HepG2 (cell line): ENCODE data around the gene SAMD4A. TPM values are rescaled to one million over a fixed set of nuclear protein-coding genes. Genes with fewer than 3 reads are reported as not detected.

Experiments
- ATAC-seq: fragments of 200-7000 bp; cut with Tn5 transposase; 3 replicates; pipeline ENCODE4 v1.9.1; 2020; ENCODE audit warnings: mild to moderate bottlenecking, moderate library complexity
- BruUV-seq: library from RNA; stranded (reverse); fragments of 400-500 nt; replicated peaks from 2 replicates; lab custom pipeline; 2021; lab: Mats Ljungman, UMichigan
- CTCF ChIA-PET: fragments of 300-600 bp; formaldehyde crosslinking; extraction: SDS; loops from one replicate; lab custom pipeline; 2021; ENCODE audit warnings: low total read pairs, inconsistent platforms, low intra/inter-chr PET ratio; lab: Yijun Ruan, JAX
- POLR2A ChIA-PET: fragments of 350-600 bp; sonication (Branson Sonifier 250); formaldehyde crosslinking; loops from one replicate; lab custom pipeline; 2020; ENCODE audit warnings: antibody characterized with exemption, inconsistent platforms; lab: Yijun Ruan, JAX
- DNase-seq: peaks from one replicate; pipeline ENCODE4 v3.0.0-alpha.2; 2015; ENCODE audit warnings: low spot score
- FAIRE-seq: peaks from 3 replicates; lab custom pipeline; 2011; peaks lifted over from hg19 to GRCh38; lab: Jason Lieb, UNC
- H2AFZ ChIP-seq: one replicate; pipeline ENCODE4 v1.6.1; 2011; ENCODE audit warnings: low read length, inconsistent platforms
- H3K27ac ChIP-seq: fragments of 300-600 bp; 3 replicates; pipeline ENCODE4 v1.8.0; 2011; ENCODE audit warnings: mixed run types, mild to moderate bottlenecking, mixed read lengths, low read length, inconsistent platforms; ENCODE audit not compliant: insufficient read depth; ENCODE audit errors: extremely low read length
- H3K27me3 ChIP-seq, 2 experiments: fragments of 200-600 bp in 1 of 2; 2 replicates in 1 of 2; 3 replicates in 1 of 2; pipeline versions ENCODE4 v1.6.0 to v1.8.0; 2011; ENCODE audit warnings: low read length in 2 of 2, mild to moderate bottlenecking in 2 of 2, moderate library complexity in 2 of 2, inconsistent platforms in 1 of 2; ENCODE audit not compliant: insufficient read depth in 2 of 2, control insufficient read depth in 1 of 2
- H3K36me3 ChIP-seq, 2 experiments: fragments of 200-600 bp in 1 of 2; replicated peaks in 1 of 2; 2 replicates in 1 of 2; 3 replicates in 1 of 2; pipeline versions ENCODE4 v1.5.1 to v1.8.0; 2011; ENCODE audit warnings: low read length in 2 of 2, inconsistent platforms in 1 of 2; ENCODE audit not compliant: insufficient read depth in 2 of 2, control insufficient read depth in 1 of 2
- H3K4me1 ChIP-seq: 2 replicates; pipeline ENCODE4 v1.5.1; 2012; ENCODE audit warnings: low read length, inconsistent platforms; ENCODE audit not compliant: insufficient read depth
- H3K4me2 ChIP-seq: 2 replicates; pipeline ENCODE4 v1.6.0; 2011; ENCODE audit warnings: low read depth, low read length, inconsistent platforms
- H3K4me3 ChIP-seq, 3 experiments: fragments of 200-600 bp in 1 of 3; sonication (generic), shearing (Covaris generic) in 1 of 3; replicated peaks in 1 of 3; 2 replicates each; pipeline ENCODE4 v1.5.1; 2011 to 2016; ENCODE audit warnings: low read length in 3 of 3, inconsistent platforms in 2 of 3, low read depth in 2 of 3, mild to moderate bottlenecking in 2 of 3, control low read depth in 1 of 3, mixed read lengths in 1 of 3; ENCODE audit not compliant: insufficient read depth in 1 of 3
- H3K79me2 ChIP-seq: one replicate; pipeline ENCODE4 v1.6.1; 2011; ENCODE audit warnings: low read length, inconsistent platforms; ENCODE audit not compliant: insufficient read depth
- H3K9ac ChIP-seq: 2 replicates; pipeline ENCODE4 v1.6.0; 2011; ENCODE audit warnings: mild to moderate bottlenecking, low read depth, low read length, inconsistent platforms; ENCODE audit not compliant: insufficient read depth
- H3K9me3 ChIP-seq: 2 replicates; pipeline ENCODE4 v1.5.1; 2012; ENCODE audit warnings: mild to moderate bottlenecking, low read length
- H4K20me1 ChIP-seq: 2 replicates; pipeline ENCODE4 v1.6.0; 2011; ENCODE audit warnings: inconsistent platforms, mild to moderate bottlenecking, low read length, moderate library complexity; ENCODE audit not compliant: insufficient read depth
- MATR3 ChIP-seq: sonication (generic); formaldehyde crosslinking; IDR thresholded peaks from 2 replicates; pipeline ENCODE4 v1.4.0; 2020; ENCODE audit warnings: missing genetic modification reagents
- MXI1 ChIP-seq: IDR thresholded peaks from 3 replicates; pipeline ENCODE4 v1.6.1; 2012; ENCODE audit warnings: low read depth, low read length, inconsistent platforms, borderline replicate concordance
- NFKB2 ChIP-seq: sonication (generic); formaldehyde crosslinking; IDR thresholded peaks from 2 replicates; pipeline ENCODE4 v1.4.0; 2020; ENCODE audit warnings: missing genetic modification reagents, borderline replicate concordance
- RFX3 ChIP-seq: IDR thresholded peaks from 2 replicates; pipeline ENCODE4 v1.6.1; 2016; ENCODE audit warnings: missing biosample characterization, missing genetic modification reagents
- RNF2 ChIP-seq: fragments of 450-650 bp; conservative IDR thresholded peaks from 2 replicates; pipeline ENCODE4 v1.6.1; 2016; ENCODE audit warnings: low read depth
- SIN3B ChIP-seq: fragments of 150-350 bp; IDR thresholded peaks from 2 replicates; pipeline ENCODE4 v1.6.1; 2014; ENCODE audit warnings: low read length
- SPEN ChIP-seq: sonication (generic); formaldehyde crosslinking; IDR thresholded peaks from 2 replicates; pipeline ENCODE4 v1.5.1; 2020; ENCODE audit warnings: low read depth, mild to moderate bottlenecking, missing genetic modification reagents
- TBX2 ChIP-seq: sonication (generic); formaldehyde crosslinking; IDR thresholded peaks from 2 replicates; pipeline ENCODE4 v1.5.0; 2020; ENCODE audit warnings: missing genetic modification reagents, mild to moderate bottlenecking, borderline replicate concordance
- YY1 ChIP-seq: IDR thresholded peaks from 2 replicates; pipeline ENCODE4 v1.6.1; 2011; ENCODE audit warnings: low read length, low read depth, moderate library complexity, mild to moderate bottlenecking; ENCODE audit not compliant: insufficient read depth, insufficient replicate concordance
- ZBTB21 ChIP-seq: sonication (generic); formaldehyde crosslinking; IDR thresholded peaks from 2 replicates; pipeline ENCODE4 v1.4.0; 2020; ENCODE audit warnings: missing genetic modification reagents
- ZFP36 ChIP-seq: fragments of 150-350 bp; IDR thresholded peaks from 2 replicates; pipeline ENCODE4 v1.6.1; 2018; ENCODE audit warnings: borderline replicate concordance, low read length, low read depth; ENCODE audit not compliant: partially characterized antibody
- ZFX ChIP-seq: sonication (generic); formaldehyde crosslinking; IDR thresholded peaks from 2 replicates; pipeline ENCODE4 v1.4.0; 2020; ENCODE audit warnings: mild to moderate bottlenecking, low read depth, missing genetic modification reagents, moderate library complexity
- ZKSCAN8 ChIP-seq: IDR thresholded peaks from 2 replicates; pipeline ENCODE4 v1.6.1; 2016; ENCODE audit warnings: borderline replicate concordance, missing genetic modification reagents, missing compliant biosample characterization
- ZNF468 ChIP-seq: sonication (generic); formaldehyde crosslinking; IDR thresholded peaks from 2 replicates; pipeline ENCODE4 v1.8.0; 2022; ENCODE audit warnings: mild to moderate bottlenecking, moderate library complexity, missing genetic modification reagents
- ZNF562 ChIP-seq: sonication (generic); formaldehyde crosslinking; IDR thresholded peaks from 2 replicates; pipeline ENCODE4 v1.8.0; 2022; ENCODE audit warnings: missing genetic modification reagents, borderline replicate concordance
- ZNF777 ChIP-seq: sonication (generic); formaldehyde crosslinking; IDR thresholded peaks from 2 replicates; pipeline ENCODE4 v1.4.0; 2020; ENCODE audit warnings: missing genetic modification reagents
- WGBS: methylation state at CpG from one replicate; pipeline ENCODE4 v1.1.6; 2017; ENCODE audit warnings: low lambda C conversion rate; 5-methylcytosine and 5-hydroxymethylcytosine counted together
- in situ Hi-C: cut with HindIII; loops from 2 replicates; pipeline ENCODE4 v1.10.0; 2017; ENCODE audit warnings: low pct_unique_long_range_greater_than_20kb; ENCODE audit not compliant: extremely low pct_ligation_motif_present
- intact Hi-C: fragments of 100-400 bp; cut with micrococcal nuclease; formaldehyde crosslinking; loops from one replicate; pipeline ENCODE4 v1.10.0; 2022; ENCODE audit not compliant: unreplicated experiment
- polyA plus RNA-seq, 8 experiments: library from polyadenylated mRNA; depleted of rRNA in 3 of 8; stranded (reverse) in 7 of 8; unstranded in 1 of 8; fragments of >200 nt; fragmentation: Illumina TruSeq in 4 of 8; extraction: Trizol in 4 of 8; gene quantifications; 2 replicates each; pipeline versions ENCODE4 v1.2.1 to v1.2.3, GENCODE V29; 2011 to 2016; ENCODE audit warnings: low read depth in 4 of 8, missing spikeins in 1 of 8, mixed read lengths in 1 of 8; ENCODE audit not compliant: insufficient read depth in 1 of 8
- total RNA-seq, 5 experiments: library from RNA; depleted of rRNA; stranded (reverse); fragments of >200 nt; fragmentation: Illumina TruSeq; extraction: Trizol; gene quantifications; 2 replicates each; pipeline ENCODE4 v1.2.3, GENCODE V29; 2016; ENCODE audit warnings: low read depth in 1 of 5
- TF ChIP-seq, protein P1 (sequence below): sonication (generic); formaldehyde crosslinking; IDR thresholded peaks from 2 replicates; pipeline ENCODE4 v1.5.0; 2020; ENCODE audit warnings: missing genetic modification reagents, mild to moderate bottlenecking, borderline replicate concordance
- TF ChIP-seq, protein P2 (sequence below): sonication (generic); formaldehyde crosslinking; conservative IDR thresholded peaks from 2 replicates; pipeline ENCODE4 v1.8.0; 2022; ENCODE audit warnings: mild to moderate bottlenecking, moderate library complexity, missing genetic modification reagents
- TF ChIP-seq, protein P3 (sequence below): sonication (generic); formaldehyde crosslinking; IDR thresholded peaks from 2 replicates; pipeline ENCODE4 v1.8.0; 2023; ENCODE audit warnings: mild to moderate bottlenecking, missing genetic modification reagents
- TF ChIP-seq, protein P4 (sequence below): sonication (generic); formaldehyde crosslinking; IDR thresholded peaks from 2 replicates; pipeline ENCODE4 v1.4.0; 2020; ENCODE audit warnings: missing genetic modification reagents

Gene SAMD4A
- total and polyA plus RNA-seq, 2 of the 13 experiments (the other 11 are each of a cell fraction or from before 2014, with no cell fraction given): 11.8 to 13.0 TPM

- TF ChIP-seq, protein P1, sequence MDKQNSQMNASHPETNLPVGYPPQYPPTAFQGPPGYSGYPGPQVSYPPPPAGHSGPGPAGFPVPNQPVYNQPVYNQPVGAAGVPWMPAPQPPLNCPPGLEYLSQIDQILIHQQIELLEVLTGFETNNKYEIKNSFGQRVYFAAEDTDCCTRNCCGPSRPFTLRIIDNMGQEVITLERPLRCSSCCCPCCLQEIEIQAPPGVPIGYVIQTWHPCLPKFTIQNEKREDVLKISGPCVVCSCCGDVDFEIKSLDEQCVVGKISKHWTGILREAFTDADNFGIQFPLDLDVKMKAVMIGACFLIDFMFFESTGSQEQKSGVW (CRISPR knock-in tag): no peak
- TF ChIP-seq RNF2: no peak
These were observed 230.0 kb downstream of the SAMD4A start (continued) for GRCh38 chr14:54796961-54797360.

- H3K27me3 ChIP-seq: no peaks in the 10 kb centered on the region; a peak in 1 of 5 replicates
- H3K9me3 ChIP-seq: peaks cover 9% of the 10 kb centered on the region; the same call in 1 of the 2 replicates
- POLR2A ChIA-PET: no interaction called here
- no peaks in the 10 kb centered on the region for H3K79me2 ChIP-seq
- H3K36me3 ChIP-seq: no peaks in the 10 kb centered on the region
- in situ Hi-C loops (no loop called here), intact Hi-C loops (no loop called here)
- DNase-seq: no peak
- ATAC-seq: peak; percentile 46
- H3K4me3 ChIP-seq: no peak overlapping the region
- 55% methylated on average over 6 of the region's 6 CpGs for WGBS
- H3K4me1 ChIP-seq: peaks cover 14% of the 10 kb centered on the region
- H3K4me2 ChIP-seq: no peak overlapping the region
- BruUV-seq: no TSS peak
- no peak overlapping the region for H3K27ac ChIP-seq
- H4K20me1 ChIP-seq: no peaks in the 10 kb centered on the region
- H3K9ac ChIP-seq: no peak overlapping the region
- CTCF ChIA-PET: no interaction called here
- H2AFZ ChIP-seq: no peak overlapping the region
- FAIRE-seq: no peak
- TF ChIP-seq, protein P2, sequence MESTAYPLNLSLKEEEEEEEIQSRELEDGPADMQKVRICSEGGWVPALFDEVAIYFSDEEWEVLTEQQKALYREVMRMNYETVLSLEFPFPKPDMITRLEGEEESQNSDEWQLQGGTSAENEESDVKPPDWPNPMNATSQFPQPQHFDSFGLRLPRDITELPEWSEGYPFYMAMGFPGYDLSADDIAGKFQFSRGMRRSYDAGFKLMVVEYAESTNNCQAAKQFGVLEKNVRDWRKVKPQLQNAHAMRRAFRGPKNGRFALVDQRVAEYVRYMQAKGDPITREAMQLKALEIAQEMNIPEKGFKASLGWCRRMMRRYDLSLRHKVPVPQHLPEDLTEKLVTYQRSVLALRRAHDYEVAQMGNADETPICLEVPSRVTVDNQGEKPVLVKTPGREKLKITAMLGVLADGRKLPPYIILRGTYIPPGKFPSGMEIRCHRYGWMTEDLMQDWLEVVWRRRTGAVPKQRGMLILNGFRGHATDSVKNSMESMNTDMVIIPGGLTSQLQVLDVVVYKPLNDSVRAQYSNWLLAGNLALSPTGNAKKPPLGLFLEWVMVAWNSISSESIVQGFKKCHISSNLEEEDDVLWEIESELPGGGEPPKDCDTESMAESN (CRISPR knock-in tag): no peak
- TF ChIP-seq, protein P3, sequence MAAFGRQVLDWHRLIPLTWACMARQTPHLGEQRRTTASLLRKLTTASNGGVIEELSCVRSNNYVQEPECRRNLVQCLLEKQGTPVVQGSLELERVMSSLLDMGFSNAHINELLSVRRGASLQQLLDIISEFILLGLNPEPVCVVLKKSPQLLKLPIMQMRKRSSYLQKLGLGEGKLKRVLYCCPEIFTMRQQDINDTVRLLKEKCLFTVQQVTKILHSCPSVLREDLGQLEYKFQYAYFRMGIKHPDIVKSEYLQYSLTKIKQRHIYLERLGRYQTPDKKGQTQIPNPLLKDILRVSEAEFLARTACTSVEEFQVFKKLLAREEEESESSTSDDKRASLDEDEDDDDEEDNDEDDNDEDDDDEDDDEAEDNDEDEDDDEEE: no peak
- TF ChIP-seq ZNF562 (CRISPR knock-in tag): no peak
- TF ChIP-seq YY1: no peak
- TF ChIP-seq ZFX: no peak
- no peak for TF ChIP-seq ZKSCAN8 (CRISPR knock-in tag)
- no peak for TF ChIP-seq MXI1
- TF ChIP-seq, protein P4, sequence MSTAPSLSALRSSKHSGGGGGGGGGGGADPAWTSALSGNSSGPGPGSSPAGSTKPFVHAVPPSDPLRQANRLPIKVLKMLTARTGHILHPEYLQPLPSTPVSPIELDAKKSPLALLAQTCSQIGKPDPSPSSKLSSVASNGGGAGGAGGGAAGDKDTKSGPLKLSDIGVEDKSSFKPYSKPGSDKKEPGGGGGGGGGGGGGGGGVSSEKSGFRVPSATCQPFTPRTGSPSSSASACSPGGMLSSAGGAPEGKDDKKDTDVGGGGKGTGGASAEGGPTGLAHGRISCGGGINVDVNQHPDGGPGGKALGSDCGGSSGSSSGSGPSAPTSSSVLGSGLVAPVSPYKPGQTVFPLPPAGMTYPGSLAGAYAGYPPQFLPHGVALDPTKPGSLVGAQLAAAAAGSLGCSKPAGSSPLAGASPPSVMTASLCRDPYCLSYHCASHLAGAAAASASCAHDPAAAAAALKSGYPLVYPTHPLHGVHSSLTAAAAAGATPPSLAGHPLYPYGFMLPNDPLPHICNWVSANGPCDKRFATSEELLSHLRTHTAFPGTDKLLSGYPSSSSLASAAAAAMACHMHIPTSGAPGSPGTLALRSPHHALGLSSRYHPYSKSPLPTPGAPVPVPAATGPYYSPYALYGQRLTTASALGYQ (CRISPR knock-in tag): no peak
- no peak for TF ChIP-seq TBX2 (CRISPR knock-in tag)
- no peak for TF ChIP-seq SPEN (CRISPR knock-in tag)
- no peak for TF ChIP-seq RFX3 (CRISPR knock-in tag)
- no peak for TF ChIP-seq ZFP36
- no peak for TF ChIP-seq ZNF468
- TF ChIP-seq SIN3B: no peak
- no peak for TF ChIP-seq NFKB2 (CRISPR knock-in tag)
- TF ChIP-seq ZBTB21: no peak
- TF ChIP-seq MATR3: no peak
- TF ChIP-seq ZNF777 (CRISPR knock-in tag): no peak
These were observed 230.6 kb downstream of the SAMD4A start for GRCh38 chr14:54797556-54797955.
